ENCODE results near the gene SLC26A9.

The SLC26A9 gene

DNA sequence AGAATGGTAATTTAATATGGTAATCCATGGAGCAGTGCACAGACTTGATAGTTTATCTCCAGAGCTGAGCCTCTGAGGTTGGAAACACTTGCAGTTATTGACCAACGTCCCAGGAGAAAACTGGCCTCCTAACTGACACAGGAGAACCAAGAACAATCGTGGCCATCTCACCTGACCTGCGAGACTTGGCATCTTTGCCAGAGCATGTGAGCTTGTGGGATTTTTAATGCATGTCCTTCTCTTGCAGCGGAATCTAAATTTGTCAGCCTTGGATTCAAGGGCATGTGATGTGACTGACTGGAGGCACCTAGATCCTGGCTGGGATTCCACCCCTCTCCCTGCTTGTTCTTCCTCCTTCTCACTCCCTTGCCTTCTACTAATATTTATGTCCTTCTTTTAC lies 27.8 kb upstream of the SLC26A9 start:
- H3K27ac ChIP-seq (ENCODE audit: poor library complexity, severe bottlenecking) = no peak overlapping the region
- TF ChIP-seq CTCF (IDR thresholded peaks at IDR 0.05; ENCODE audit: poor library complexity, severe bottlenecking) = no peak
- peaks cover 9% of the 10 kb centered on the region for H3K4me1 ChIP-seq (ENCODE audit: insufficient read depth, poor library complexity, severe bottlenecking)
- ATAC-seq (ENCODE audit: low read depth) = no peak
- no peaks in the 10 kb centered on the region for H3K9me3 ChIP-seq (ENCODE audit: severe bottlenecking)
- no peak overlapping the region for H3K4me3 ChIP-seq (ENCODE audit: severe bottlenecking)
- H3K36me3 ChIP-seq (ENCODE audit: low read depth) = no peaks in the 10 kb centered on the region
- H3K27me3 ChIP-seq (ENCODE audit: insufficient read depth, poor library complexity, severe bottlenecking) = no peaks in the 10 kb centered on the region
- DNase-seq (ENCODE audit: low spot score) = no peak

- DNase-seq (ENCODE audit: low spot score) (no peak), ATAC-seq (ENCODE audit: low read depth) (no peak)
- H3K4me1 ChIP-seq (ENCODE audit: insufficient read depth, poor library complexity, severe bottlenecking) = peaks cover 9% of the 10 kb centered on the region
- H3K27ac ChIP-seq (ENCODE audit: poor library complexity, severe bottlenecking) = no peak overlapping the region
- H3K4me3 ChIP-seq (ENCODE audit: severe bottlenecking) = no peak overlapping the region
- no peak for TF ChIP-seq CTCF (IDR thresholded peaks at IDR 0.05; ENCODE audit: poor library complexity, severe bottlenecking)
- H3K36me3 ChIP-seq (ENCODE audit: low read depth) = no peaks in the 10 kb centered on the region
- H3K27me3 ChIP-seq (ENCODE audit: insufficient read depth, poor library complexity, severe bottlenecking) = no peaks in the 10 kb centered on the region
- no peaks in the 10 kb centered on the region for H3K9me3 ChIP-seq (ENCODE audit: severe bottlenecking)
These were observed 27.2 kb upstream of the SLC26A9 start for GRCh38 chr1:205970486-205970885.

DNA sequence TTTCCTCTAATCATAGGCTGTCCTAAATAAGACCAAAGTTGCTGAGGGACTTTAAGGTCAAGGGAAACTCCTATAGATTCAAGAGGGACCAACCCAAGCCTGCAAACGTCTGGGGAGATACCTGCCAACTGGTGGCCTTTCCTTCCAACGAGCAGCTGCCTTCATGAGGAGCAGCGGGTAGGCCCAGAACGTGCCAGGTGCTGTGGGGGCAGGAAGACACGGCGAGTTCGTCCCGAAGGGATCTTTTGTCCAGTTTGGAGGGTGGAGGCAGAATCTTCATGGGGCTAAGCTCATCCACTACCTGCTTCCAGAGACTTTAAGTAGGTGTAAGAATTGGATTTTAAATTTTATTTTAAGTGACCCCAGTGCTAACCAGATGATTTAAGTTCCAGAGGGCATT lies 26.0 kb upstream of the SLC26A9 start:
- no peak for TF ChIP-seq CTCF (IDR thresholded peaks at IDR 0.05; ENCODE audit: poor library complexity, severe bottlenecking)
- Histone ChIP-seq H3K36me3 (ENCODE audit: low read depth) (no peaks in the 10 kb centered on the region), H3K27ac (ENCODE audit: poor library complexity, severe bottlenecking) (no peak overlapping the region), H3K4me3 (ENCODE audit: severe bottlenecking) (no peak overlapping the region), H3K4me1 (ENCODE audit: insufficient read depth, poor library complexity, severe bottlenecking) (peaks cover 9% of the 10 kb centered on the region), H3K9me3 (ENCODE audit: severe bottlenecking) (no peaks in the 10 kb centered on the region), H3K27me3 (ENCODE audit: insufficient read depth, poor library complexity, severe bottlenecking) (no peaks in the 10 kb centered on the region)
- DNase-seq (ENCODE audit: low spot score) (no peak), ATAC-seq (ENCODE audit: low read depth) (no peak)

DNA sequence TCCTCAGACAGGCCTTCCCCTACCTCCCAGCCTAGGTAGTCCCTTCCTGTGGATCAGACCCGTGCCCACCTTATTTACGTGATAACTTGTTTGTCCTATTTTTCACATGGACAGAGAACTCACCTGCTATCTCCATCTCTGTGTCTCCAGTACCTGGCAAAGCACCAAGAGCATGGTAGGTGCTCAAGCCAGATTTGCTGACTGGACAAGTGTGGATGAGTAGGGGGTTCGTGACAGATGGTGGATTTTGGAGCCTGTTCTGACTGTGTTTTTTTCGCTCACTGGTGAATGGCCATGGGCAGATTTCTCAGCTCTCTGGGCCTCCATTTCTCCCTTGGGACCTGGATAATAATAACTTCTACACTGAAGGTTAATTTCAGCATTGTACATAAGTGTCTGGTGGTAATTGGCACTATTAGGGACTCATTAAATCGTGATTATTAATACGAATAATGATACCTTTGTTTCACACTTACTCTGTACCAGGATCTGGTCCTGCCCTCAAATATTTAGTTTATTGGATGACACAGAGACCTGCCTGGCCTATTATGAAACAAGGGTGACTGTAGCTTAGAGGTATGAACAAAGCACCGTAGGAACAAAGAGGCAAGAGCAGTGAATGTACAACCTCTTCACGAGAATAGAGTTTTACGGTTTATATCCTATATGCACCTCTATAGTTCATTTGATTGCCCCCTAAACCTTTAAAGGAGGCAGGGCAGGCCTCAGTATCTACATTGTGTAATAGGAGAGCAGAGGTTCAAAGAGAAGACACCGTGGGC lies 24.5 kb upstream of the SLC26A9 start:
- TF ChIP-seq CTCF (IDR thresholded peaks at IDR 0.05; ENCODE audit: poor library complexity, severe bottlenecking) = no peak
- no peak overlapping the region for H3K27ac ChIP-seq (ENCODE audit: poor library complexity, severe bottlenecking)
- no peaks in the 10 kb centered on the region for H3K9me3 ChIP-seq (ENCODE audit: severe bottlenecking)
- no peaks in the 10 kb centered on the region for H3K36me3 ChIP-seq (ENCODE audit: low read depth)
- peaks cover 16% of the 10 kb centered on the region for H3K4me1 ChIP-seq (ENCODE audit: insufficient read depth, poor library complexity, severe bottlenecking)
- H3K27me3 ChIP-seq (ENCODE audit: insufficient read depth, poor library complexity, severe bottlenecking) = no peaks in the 10 kb centered on the region
- no peak overlapping the region for H3K4me3 ChIP-seq (ENCODE audit: severe bottlenecking)
- peak; percentile 90 for ATAC-seq (ENCODE audit: low read depth)
- no peak for DNase-seq (ENCODE audit: low spot score)
